GDM1 (cell line): Measurements from ENCODE around the gene PTPRN2.
"Not testable (repeated sequence)": the region's sequence is repeated elsewhere in the genome, so short reads cannot be mapped to it uniquely, and the experiment has no call there.

Experiments used
- DNase-seq: peaks from one replicate; lab custom pipeline; 2025; lab: John Stamatoyannopoulos, UW

The PTPRN2 gene

GRCh38 chr7:158467562-158467961 is 120.1 kb downstream of the PTPRN2 start:
- DNase-seq = no peak

- no peak for DNase-seq
Observed at GRCh38 chr7:158463317-158463716, 124.3 kb downstream of the PTPRN2 start.

GRCh38 chr7:158461824-158462223 is 125.8 kb downstream of the PTPRN2 start:
- no peak for DNase-seq

GRCh38 chr7:158460665-158461064 is 127.0 kb downstream of the PTPRN2 start:
- DNase-seq = no peak

- DNase-seq = no peak
Observed at GRCh38 chr7:158458716-158459282, 128.8 kb downstream of the PTPRN2 start.

- DNase-seq = no peak
Observed at GRCh38 chr7:158458096-158458495, 129.5 kb downstream of the PTPRN2 start.

- not testable (repeated sequence) for DNase-seq
Observed at GRCh38 chr7:158457586-158457985, 130.0 kb downstream of the PTPRN2 start.

- DNase-seq = no peak
Observed at GRCh38 chr7:158454631-158455030, 133.0 kb downstream of the PTPRN2 start.

GRCh38 chr7:158453663-158454062 is 134.0 kb downstream of the PTPRN2 start:
- no peak for DNase-seq

- no peak for DNase-seq
Observed at GRCh38 chr7:158452331-158452730, 135.3 kb downstream of the PTPRN2 start.

- no peak for DNase-seq
Observed at GRCh38 chr7:158450476-158451124, 137.0 kb downstream of the PTPRN2 start.

- no peak for DNase-seq
Observed at GRCh38 chr7:158449942-158450341, 137.7 kb downstream of the PTPRN2 start.

- DNase-seq = no peak
Observed at GRCh38 chr7:158449266-158449665, 138.4 kb downstream of the PTPRN2 start.

GRCh38 chr7:158448430-158449100 is 139.1 kb downstream of the PTPRN2 start:
- no peak for DNase-seq

GRCh38 chr7:158447506-158448171 is 140.0 kb downstream of the PTPRN2 start:
- DNase-seq = no peak

- DNase-seq = no peak
Observed at GRCh38 chr7:158447151-158447505, 140.5 kb downstream of the PTPRN2 start.

- no peak for DNase-seq
Observed at GRCh38 chr7:158446706-158447105, 140.9 kb downstream of the PTPRN2 start.

GRCh38 chr7:158446281-158446680 is 141.3 kb downstream of the PTPRN2 start:
- no peak for DNase-seq

GRCh38 chr7:158445421-158446175 is 142.0 kb downstream of the PTPRN2 start:
- DNase-seq = no peak

GRCh38 chr7:158444501-158445420 is 142.9 kb downstream of the PTPRN2 start:
- no peak for DNase-seq
